Natural killer cell treated with Interleukin-12 subunit alpha and Interleukin-12 subunit beta and Interleukin-15 and Interleukin-18, amount 100 ng/mL, for 72 hours (primary cell): ENCODE data around the gene NDUFB11. TPM values are rescaled to one million over a fixed set of nuclear protein-coding genes. Genes with fewer than 3 reads are reported as not detected.
"Not testable (repeated sequence)": the region's sequence is repeated elsewhere in the genome, so short reads cannot be mapped to it uniquely, and the experiment has no call there.

Experiments used
- ATAC-seq, 2 donors: fragments of 150-1000 bp; cut with Tn5 transposase in 1 of 2; sonication (Bioruptor Pico), chemical (Tn5 transposase) in 1 of 2; 2 replicates each; pipeline ENCODE4 v1.10.0; 2021
- DNase-seq: peaks from one replicate; pipeline ENCODE4 v3.0.0; 2022; ENCODE audit warnings: low spot score
- H3K27ac Mint-ChIP-seq, 2 donors: 1 replicate in 1 of 2; 2 replicates in 1 of 2; pipeline ENCODE4 v1.8.0; 2022; ENCODE audit warnings: mixed read lengths in 2 of 2, mild to moderate bottlenecking in 1 of 2, moderate library complexity in 1 of 2
- H3K27me3 Mint-ChIP-seq, 2 donors: 1 replicate in 1 of 2; 2 replicates in 1 of 2; pipeline ENCODE4 v1.8.0; 2022; ENCODE audit warnings: mixed read lengths in 2 of 2
- H3K36me3 Mint-ChIP-seq: one replicate; pipeline ENCODE4 v1.8.0; 2022; ENCODE audit warnings: mixed read lengths
- H3K4me1 Mint-ChIP-seq, 2 donors: 1 replicate in 1 of 2; 2 replicates in 1 of 2; pipeline ENCODE4 v1.8.0; 2022; ENCODE audit warnings: low read depth in 2 of 2, mixed read lengths in 2 of 2, mild to moderate bottlenecking in 1 of 2
- H3K4me3 Mint-ChIP-seq: one replicate; pipeline ENCODE4 v1.8.0; 2022; ENCODE audit warnings: mixed read lengths
- H3K9me3 Mint-ChIP-seq: 2 replicates; pipeline ENCODE4 v1.8.0; 2022; ENCODE audit warnings: mixed read lengths
- total RNA-seq, 2 donors: library from RNA; stranded (reverse); gene quantifications; one replicate each; pipeline ENCODE4 v1.2.3, GENCODE V29; 2022

Gene NDUFB11
- total RNA-seq, 2 donors from 2014 or later: 50.8 to 75.4 TPM

DNA sequence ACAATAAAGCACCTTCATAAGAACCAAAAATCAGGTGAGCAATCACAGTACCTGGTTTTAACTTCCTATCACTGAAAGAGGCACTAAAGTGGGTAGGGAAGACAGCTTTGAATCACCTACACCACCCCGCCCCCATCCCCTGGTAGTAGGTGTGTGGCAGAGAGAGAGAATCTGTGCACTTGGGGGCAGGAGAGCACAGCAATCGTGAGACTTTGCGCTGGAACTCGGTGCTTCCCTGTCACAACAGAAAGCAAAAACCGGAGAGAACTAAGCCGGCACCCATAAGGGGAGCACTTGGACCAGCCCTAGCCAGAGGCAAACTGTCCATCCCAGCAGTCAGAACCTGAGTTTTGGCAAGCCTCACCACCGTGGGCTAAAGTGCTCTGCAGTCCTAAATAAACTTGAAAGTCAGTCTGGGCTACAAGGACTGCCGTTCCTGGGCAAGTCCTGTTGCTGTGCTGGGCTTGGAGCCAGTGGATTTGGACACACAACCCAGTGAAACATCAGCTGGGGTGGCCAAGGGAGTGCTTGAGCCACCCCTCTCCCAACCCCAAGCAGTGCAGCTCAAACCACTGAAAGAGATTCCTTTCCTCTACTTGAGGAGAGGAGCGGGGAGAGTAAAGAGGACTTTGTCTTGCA is 32.1 kb downstream of the NDUFB11 start:
- H3K36me3 Mint-ChIP-seq: no peaks in the 10 kb centered on the region
- ATAC-seq (no peak), DNase-seq (no peak)
- H3K9me3 Mint-ChIP-seq: no peaks in the 10 kb centered on the region
- H3K27ac Mint-ChIP-seq: no peak overlapping the region
- H3K27me3 Mint-ChIP-seq: peaks cover 0 to 3% of the 10 kb centered on the region in 2 donors
- no peak overlapping the region for H3K4me3 Mint-ChIP-seq
- no peaks in the 10 kb centered on the region for H3K4me1 Mint-ChIP-seq

DNA sequence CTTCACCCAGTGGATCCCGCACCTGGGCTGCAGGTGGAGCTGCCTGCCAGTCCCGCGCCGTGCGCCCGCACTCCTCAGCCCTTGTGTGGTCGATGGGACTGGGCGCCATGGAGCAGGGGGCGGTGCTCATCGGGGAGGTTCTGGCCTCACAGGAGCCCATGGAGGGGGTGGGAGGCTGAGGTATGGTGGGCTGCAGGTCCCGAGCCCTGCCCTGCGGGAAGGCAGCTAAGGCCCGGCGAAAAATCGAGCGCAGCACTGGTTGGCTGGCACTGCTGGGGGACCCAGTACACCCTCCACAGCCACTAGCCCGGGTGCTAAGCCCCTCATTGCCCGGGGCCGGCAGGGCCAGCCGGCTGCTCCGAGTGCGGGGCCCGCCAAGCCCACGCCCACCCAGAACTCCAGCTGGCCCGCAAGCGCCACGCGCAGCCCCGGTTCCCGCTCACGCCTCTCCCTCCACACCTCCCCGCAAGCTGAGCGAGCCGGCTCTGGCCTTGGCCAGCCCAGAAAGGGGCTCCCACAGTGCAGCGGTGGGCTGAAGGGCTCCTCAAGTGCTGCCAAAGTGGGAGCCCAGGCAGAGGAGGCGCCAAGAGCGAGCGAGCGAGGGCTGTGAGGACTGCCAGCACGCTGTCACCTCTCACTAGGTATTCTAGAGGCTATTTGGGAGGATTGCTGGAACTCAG is 33.4 kb downstream of the NDUFB11 start:
- not testable (repeated sequence) for H3K9me3 Mint-ChIP-seq, H3K27me3 Mint-ChIP-seq, H3K4me1 Mint-ChIP-seq, DNase-seq, ATAC-seq, H3K27ac Mint-ChIP-seq, H3K4me3 Mint-ChIP-seq, H3K36me3 Mint-ChIP-seq

DNA sequence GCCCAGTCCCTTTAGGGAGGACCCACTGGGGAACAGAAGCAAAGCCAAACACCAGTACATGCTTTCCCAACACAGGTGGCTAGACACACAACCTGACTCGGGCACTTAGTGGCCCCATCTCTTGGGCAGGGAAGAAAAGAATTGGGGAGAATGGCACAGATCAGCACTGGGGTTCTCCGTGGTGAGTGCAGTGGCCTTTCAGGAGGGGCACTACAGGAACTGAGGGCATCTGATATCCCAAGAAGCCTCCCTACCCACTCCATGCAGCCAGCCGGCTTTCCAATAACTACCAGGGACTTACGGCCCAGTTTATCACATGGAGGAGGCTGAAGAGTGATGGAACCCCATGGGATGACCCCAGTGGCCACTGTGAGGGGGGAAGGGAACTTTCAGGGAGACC is 43.3 kb downstream of the NDUFB11 start:
- Mint-ChIP-seq H3K27ac (no peak overlapping the region), H3K9me3 (no peaks in the 10 kb centered on the region), H3K27me3 (peaks cover 0 to 7% of the 10 kb centered on the region in 2 donors), H3K4me3 (no peak overlapping the region), H3K36me3 (no peaks in the 10 kb centered on the region), H3K4me1 (no peaks in the 10 kb centered on the region)
- DNase-seq: no peak
- ATAC-seq: no peak

DNA sequence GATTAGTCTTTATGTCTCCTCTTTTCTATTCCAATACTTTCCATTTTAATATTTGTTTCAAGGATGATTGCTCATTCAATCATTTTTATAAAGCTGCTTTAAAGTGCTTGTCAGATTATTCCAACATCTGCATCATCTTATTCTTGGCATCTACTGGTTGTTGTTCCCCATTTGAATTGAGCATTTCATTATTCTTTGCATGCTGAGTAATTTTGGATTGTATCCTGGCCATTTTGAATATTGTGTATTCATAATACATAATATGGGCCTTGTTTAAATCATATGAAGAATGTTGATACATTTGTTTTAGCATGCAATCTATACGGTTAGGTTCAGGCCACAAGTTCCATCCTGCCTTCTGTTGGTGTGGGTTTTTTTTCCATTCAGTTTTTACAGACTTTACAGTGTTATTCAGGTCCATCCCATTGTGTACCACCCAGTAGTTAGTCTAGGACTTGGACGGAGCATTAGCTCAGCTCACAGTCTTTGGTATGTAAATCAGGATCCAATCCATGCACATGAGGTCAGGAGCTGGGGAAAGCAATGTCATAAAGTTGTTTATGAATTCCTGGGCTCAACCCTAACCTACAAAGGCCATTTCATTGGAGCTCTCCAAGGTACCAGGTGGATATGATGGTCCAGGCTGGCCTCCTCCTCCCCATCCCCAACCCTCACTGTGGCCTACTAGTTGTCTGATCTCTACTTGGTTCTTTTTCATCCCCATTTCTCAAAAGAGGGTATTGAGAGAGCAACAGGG is 46.0 kb downstream of the NDUFB11 start:
- Mint-ChIP-seq H3K9me3 (no peaks in the 10 kb centered on the region), H3K36me3 (no peaks in the 10 kb centered on the region), H3K4me3 (no peak overlapping the region), H3K4me1 (no peaks in the 10 kb centered on the region), H3K27ac (no peak overlapping the region), H3K27me3 (peaks cover 0 to 7% of the 10 kb centered on the region in 2 donors)
- ATAC-seq (no peak), DNase-seq (no peak)

DNA sequence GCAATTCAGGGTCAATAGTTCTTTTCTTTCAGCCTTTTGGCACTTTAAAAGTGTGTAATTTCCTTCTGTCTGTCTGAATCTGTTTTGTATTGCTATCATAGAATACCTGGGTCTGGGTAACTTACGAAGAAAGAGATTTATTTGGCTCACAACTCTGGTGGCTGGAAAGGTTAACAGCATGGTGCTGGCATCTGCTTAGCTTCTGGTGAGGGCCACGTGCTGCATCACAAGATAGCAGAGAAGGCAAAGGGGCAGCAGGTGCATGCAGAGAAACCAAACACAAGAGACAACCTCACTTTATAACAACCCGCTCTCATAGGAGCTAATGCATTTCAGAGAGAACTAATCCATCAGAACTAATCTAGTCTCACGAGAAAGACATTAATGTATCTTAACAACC is 47.5 kb downstream of the NDUFB11 start:
- H3K27ac Mint-ChIP-seq: no peak overlapping the region
- DNase-seq: no peak
- H3K27me3 Mint-ChIP-seq: peaks cover 0 to 7% of the 10 kb centered on the region in 2 donors
- H3K4me3 Mint-ChIP-seq: no peak overlapping the region
- H3K9me3 Mint-ChIP-seq: no peaks in the 10 kb centered on the region
- H3K4me1 Mint-ChIP-seq: no peaks in the 10 kb centered on the region
- ATAC-seq: no peak
- no peaks in the 10 kb centered on the region for H3K36me3 Mint-ChIP-seq

DNA sequence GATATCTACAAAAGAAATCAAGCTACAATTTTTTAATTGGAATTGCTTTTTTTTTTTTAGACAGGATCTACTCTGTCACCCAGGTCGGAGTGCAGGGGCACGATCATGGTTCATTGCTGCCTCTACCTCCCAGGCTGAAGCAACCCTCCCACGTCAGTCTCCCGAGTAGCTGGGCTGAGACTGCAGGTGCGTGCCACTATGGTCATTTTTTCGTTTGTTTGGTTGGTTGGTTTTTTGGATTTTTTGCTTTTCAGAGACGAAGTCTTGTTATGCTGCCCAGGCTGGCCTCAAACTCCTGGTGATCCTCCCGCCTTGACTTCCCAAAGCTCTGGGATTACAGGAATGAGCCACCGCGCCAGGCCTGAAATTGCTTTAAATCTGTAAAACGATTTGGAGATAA is 50.6 kb downstream of the NDUFB11 start:
- Mint-ChIP-seq H3K4me3 (no peak overlapping the region), H3K9me3 (no peaks in the 10 kb centered on the region), H3K36me3 (no peaks in the 10 kb centered on the region), H3K27me3 (no peaks in the 10 kb centered on the region), H3K4me1 (peaks cover 0 to 10% of the 10 kb centered on the region in 2 donors), H3K27ac (no peak overlapping the region)
- ATAC-seq (no peak), DNase-seq (no peak)

DNA sequence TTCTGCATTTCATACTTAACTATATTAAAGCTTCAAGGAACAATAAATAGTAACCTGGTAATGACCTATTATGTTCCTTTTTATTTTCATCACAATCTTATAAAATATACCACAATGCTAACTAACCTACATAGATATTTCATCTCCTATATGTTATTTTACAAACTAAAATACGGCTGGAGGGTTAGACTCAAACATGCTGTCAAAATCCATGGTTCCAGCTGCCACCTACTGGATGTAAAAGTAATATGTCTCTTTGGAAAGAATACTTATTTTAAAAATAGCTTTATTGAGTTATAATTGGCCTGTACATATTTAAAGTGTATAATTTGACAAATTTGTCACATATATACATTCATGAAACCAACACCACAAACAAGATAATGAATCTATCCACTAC is 51.3 kb downstream of the NDUFB11 start:
- H3K27ac Mint-ChIP-seq: no peak overlapping the region
- DNase-seq: no peak

More for the DNA sequence above, 51.3 kb downstream of the NDUFB11 start:
- Mint-ChIP-seq H3K27me3 (no peaks in the 10 kb centered on the region), H3K4me1 (peaks cover 0 to 10% of the 10 kb centered on the region in 2 donors), H3K4me3 (no peak overlapping the region), H3K9me3 (no peaks in the 10 kb centered on the region), H3K36me3 (no peaks in the 10 kb centered on the region)
- ATAC-seq: no peak

Other genes starting within 250 kb of the NDUFB11 start
- gene JADE3, start 232.3 kb downstream of the NDUFB11 start, total RNA-seq: 1 to 10 TPM in 1 of 2 donors, under 1 TPM in 1; 0.43 to 1.1 TPM
- not detected for gene RGN, start 66.3 kb downstream of the NDUFB11 start, total RNA-seq
- gene RBM10, start 519 bp upstream of the NDUFB11 start, total RNA-seq: 10 to 100 TPM; 59.6 to 62.2 TPM
- gene UBA1, start 49.1 kb upstream of the NDUFB11 start, total RNA-seq: 100 to 1,000 TPM; 227 to 243 TPM
- gene CDK16, start 74.0 kb upstream of the NDUFB11 start, total RNA-seq: 10 to 100 TPM; 62.2 to 63.7 TPM
- gene USP11, start 88.3 kb upstream of the NDUFB11 start, total RNA-seq: 10 to 100 TPM; 45.7 to 49.2 TPM
- under 1 TPM; 0.31 to 0.61 TPM for gene ZNF157, start 225.9 kb upstream of the NDUFB11 start, total RNA-seq